ENCODE results near the gene APBA1. TPM values are rescaled to one million over a fixed set of nuclear protein-coding genes. Genes with fewer than 3 reads are reported as not detected.

APBA1 gene
- total RNA-seq, 1 experiment from 2014 or later, result 1.8 TPM

GRCh38 chr9:69542058-69542457 is 130.1 kb downstream of the APBA1 start:
- H4K8ac ChIP-seq (replicated peaks; ENCODE audit: insufficient read length, low read depth, low read length), result no peak overlapping the region
- H2BK20ac ChIP-seq (ENCODE audit: low read depth, low read length, poor library complexity, severe bottlenecking), result no peak overlapping the region
- no peak overlapping the region for H3K14ac ChIP-seq (ENCODE audit: insufficient read depth, low read length)
- no peak overlapping the region for H3T11ph ChIP-seq (ENCODE audit: low read length)
- Mint-ChIP-seq H3K36me3 (ENCODE audit: insufficient read depth in 1 of 3, low read depth in 3 of 3) (no peaks in the 10 kb centered on the region), H3K4me3 (no peak overlapping the region), H3K4me1 (peaks cover 13 to 15% of the 10 kb centered on the region in 2 experiments), H3K27me3 (ENCODE audit: low read depth) (no peaks in the 10 kb centered on the region; the same call in 1 of the 2 replicates), H3K9me3 (no peaks in the 10 kb centered on the region; a peak in 1 of 5 replicates), H3K27ac (no peak overlapping the region)
- H3K9me3 ChIP-seq (ENCODE audit: control insufficient read depth, low read depth, low read length), result no peaks in the 10 kb centered on the region
- H2AK5ac ChIP-seq (ENCODE audit: insufficient read length, low read length), result no peak overlapping the region
- DNase-seq, result no peak
- H2BK5ac ChIP-seq (ENCODE audit: insufficient read length, low read length), result no peak overlapping the region
- no peak overlapping the region for H3K27ac ChIP-seq (ENCODE audit: insufficient read length, low read depth, low read length)
- peaks cover 2% of the 10 kb centered on the region; the same call in 1 of the 2 replicates for H3K4me1 ChIP-seq (ENCODE audit: insufficient read depth, low read length)
- no peak overlapping the region for H2BK120ac ChIP-seq (ENCODE audit: low read depth, low read length, poor library complexity, severe bottlenecking)
- no peaks in the 10 kb centered on the region for H3K27me3 ChIP-seq (ENCODE audit: insufficient read depth, low read length)
- H4K91ac ChIP-seq (ENCODE audit: insufficient read length, low read depth, low read length), result no peak overlapping the region
- H3K4ac ChIP-seq (ENCODE audit: low read depth, low read length), result no peak overlapping the region
- no peaks in the 10 kb centered on the region for H3K23me2 ChIP-seq (ENCODE audit: insufficient read length, low read depth, low read length, poor library complexity, severe bottlenecking)
- H2AFZ ChIP-seq (ENCODE audit: low read length), result no peak overlapping the region
- no peak overlapping the region for H3K56ac ChIP-seq (ENCODE audit: insufficient read length, low read depth, low read length)
- H3K18ac ChIP-seq (ENCODE audit: insufficient read length, low read depth, low read length), result no peak overlapping the region
- no peaks in the 10 kb centered on the region for H4K20me1 ChIP-seq (ENCODE audit: control insufficient read depth, insufficient read depth, insufficient read length)
- no peaks in the 10 kb centered on the region for H3K79me1 ChIP-seq (ENCODE audit: insufficient read depth, low read depth, low read length, poor library complexity, severe bottlenecking)
- no CpG with 5 or more reads among the region's 6 CpGs for WGBS (ENCODE audit: extremely low coverage, insufficient read length, low lambda C conversion rate)
- TF ChIP-seq, protein P1, sequence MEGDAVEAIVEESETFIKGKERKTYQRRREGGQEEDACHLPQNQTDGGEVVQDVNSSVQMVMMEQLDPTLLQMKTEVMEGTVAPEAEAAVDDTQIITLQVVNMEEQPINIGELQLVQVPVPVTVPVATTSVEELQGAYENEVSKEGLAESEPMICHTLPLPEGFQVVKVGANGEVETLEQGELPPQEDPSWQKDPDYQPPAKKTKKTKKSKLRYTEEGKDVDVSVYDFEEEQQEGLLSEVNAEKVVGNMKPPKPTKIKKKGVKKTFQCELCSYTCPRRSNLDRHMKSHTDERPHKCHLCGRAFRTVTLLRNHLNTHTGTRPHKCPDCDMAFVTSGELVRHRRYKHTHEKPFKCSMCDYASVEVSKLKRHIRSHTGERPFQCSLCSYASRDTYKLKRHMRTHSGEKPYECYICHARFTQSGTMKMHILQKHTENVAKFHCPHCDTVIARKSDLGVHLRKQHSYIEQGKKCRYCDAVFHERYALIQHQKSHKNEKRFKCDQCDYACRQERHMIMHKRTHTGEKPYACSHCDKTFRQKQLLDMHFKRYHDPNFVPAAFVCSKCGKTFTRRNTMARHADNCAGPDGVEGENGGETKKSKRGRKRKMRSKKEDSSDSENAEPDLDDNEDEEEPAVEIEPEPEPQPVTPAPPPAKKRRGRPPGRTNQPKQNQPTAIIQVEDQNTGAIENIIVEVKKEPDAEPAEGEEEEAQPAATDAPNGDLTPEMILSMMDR (conservative IDR thresholded peaks at IDR 0.05), result no peak
- H3K23ac ChIP-seq (ENCODE audit: insufficient read length, low read depth, low read length), result no peak overlapping the region
- H3K4me2 ChIP-seq (ENCODE audit: insufficient read depth, insufficient read length, low read length), result no peak overlapping the region
- no peak overlapping the region for H2BK15ac ChIP-seq (ENCODE audit: low read depth, low read length)
- no peak overlapping the region for H2BK12ac ChIP-seq (ENCODE audit: insufficient read length, low read depth, low read length)
- H4K5ac ChIP-seq (ENCODE audit: insufficient read length, low read depth, low read length), result no peak overlapping the region
- H3K79me2 ChIP-seq (ENCODE audit: insufficient read depth, low read length), result no peaks in the 10 kb centered on the region
- no peak overlapping the region for H3K9ac ChIP-seq (ENCODE audit: extremely low read depth, insufficient read length, low read length)

All from H9 (cell line).